Bladder microvascular endothelial cell (primary cell): ENCODE results near the gene ADGRG3. TPM values are rescaled to one million over a fixed set of nuclear protein-coding genes. Genes with fewer than 3 reads are reported as not detected.

ENCODE experiments used
- total RNA-seq: library from RNA; depleted of rRNA; stranded (reverse); fragments of >200 nt; gene quantifications from 2 replicates; pipeline ENCODE4 v1.2.3, GENCODE V29; 2014

Gene ADGRG3
- total RNA-seq, result 0.16 and 1.8 TPM in 2 replicates

GRCh38 chr16:57668263-57668571 lies at the start of gene ADGRG3:
ADGRG3 (plus strand) TSS chr16:57668306; CDS start chr16:57668348, 42 bp downstream.

DNA sequence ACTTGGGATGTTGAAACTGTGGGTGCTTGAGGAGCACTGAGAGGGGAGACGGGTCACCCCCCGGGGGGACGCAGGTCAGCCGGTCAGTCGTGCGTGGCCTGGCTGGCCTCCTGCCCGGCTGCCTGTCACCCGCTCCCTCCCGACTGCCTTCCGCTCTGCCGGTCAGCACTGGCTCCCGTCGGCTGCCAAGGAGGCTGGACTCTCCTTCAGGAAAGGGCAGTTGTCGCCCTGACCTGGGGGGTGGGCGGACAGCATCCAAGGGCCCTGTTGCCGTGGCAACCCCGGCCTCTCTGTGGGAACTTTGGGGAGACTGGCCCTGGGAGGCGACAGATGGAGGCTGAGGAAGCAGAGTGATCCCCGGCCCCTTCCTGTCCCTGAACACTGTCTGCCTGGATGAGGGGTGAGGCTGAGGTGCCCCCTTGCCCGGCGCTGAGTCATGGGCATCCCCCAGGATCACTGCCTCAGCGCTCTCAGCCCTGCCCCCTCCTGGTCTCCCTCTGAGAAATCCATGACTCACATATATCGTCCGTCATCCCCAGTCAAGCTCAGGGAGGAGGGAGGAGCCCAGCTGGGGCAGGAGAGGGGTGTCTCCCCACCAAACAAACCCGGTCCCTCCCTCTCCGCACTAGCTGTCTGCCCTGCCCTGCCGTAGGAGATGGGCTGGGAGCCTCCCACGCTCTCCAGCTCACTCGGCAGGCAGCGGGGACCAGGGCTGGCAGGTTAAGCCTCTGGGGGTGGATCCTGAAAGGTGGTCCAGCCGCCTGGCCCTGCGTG lies 39.9 kb upstream of the ADGRG3 start, which contains the start of gene ADGRG1:
ADGRG1 (plus strand) TSS at position 623 of the 774 bp plus-strand sequence. CDS start 21,658 bp downstream, outside the sequence.

GRCh38 chr16:57694725-57695679 lies 26.9 kb downstream of the ADGRG3 start, which contains the start of gene DRC7:
DRC7 (plus strand) TSS chr16:57694806; CDS start chr16:57697950, 3,144 bp downstream.

DNA sequence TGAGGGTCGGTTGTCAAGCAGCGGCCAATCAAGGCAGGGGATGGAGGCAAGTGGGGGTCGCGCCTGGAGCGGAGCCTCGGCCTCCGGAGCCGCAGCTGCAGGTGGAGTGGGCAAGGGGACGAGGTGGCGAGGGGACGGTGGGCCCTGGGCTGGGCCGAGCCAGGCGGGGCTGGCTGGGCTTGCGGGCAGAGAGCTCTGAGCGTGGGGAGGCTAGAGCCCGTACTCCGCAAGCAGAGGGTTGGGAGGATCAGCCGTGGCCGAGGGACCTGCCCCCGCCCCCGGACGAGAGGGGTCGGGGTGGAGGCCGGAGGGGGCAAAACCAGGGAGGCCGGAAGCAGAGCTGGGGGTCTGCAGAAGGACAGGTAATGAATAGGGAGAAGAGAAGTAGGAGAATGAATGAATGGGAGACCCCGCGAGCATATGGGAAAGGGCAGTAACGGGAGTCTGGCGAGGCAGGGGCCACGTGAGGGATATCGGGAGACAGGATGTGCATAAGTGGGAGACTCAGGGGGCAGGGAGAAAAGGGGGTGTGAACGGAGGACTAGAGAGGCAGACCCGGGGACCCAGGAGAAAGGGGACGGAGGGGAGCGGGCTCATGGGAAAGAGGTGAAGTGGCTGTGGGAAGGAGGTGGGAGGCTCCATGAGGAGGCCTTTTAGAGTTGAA lies 67.8 kb downstream of the ADGRG3 start, which contains the start of gene KATNB1:
KATNB1 (plus strand) TSS at position 16 of the 664 bp plus-strand sequence. CDS start 1,474 bp downstream, outside the sequence.

Other genes with a start within 250 kb of the ADGRG3 start
- gene CIAPIN1, start 220.9 kb upstream of the ADGRG3 start, total RNA-seq, result 81.4 and 88.7 TPM in 2 replicates
- gene COQ9, start 220.8 kb upstream of the ADGRG3 start, total RNA-seq, result 33.5 and 64.8 TPM in 2 replicates
- 77.7 and 111 TPM in 2 replicates for gene POLR2C, start 205.6 kb upstream of the ADGRG3 start, total RNA-seq
- gene DOK4, start 181.8 kb upstream of the ADGRG3 start, total RNA-seq, result 9.9 and 16.6 TPM in 2 replicates
- gene CCDC102A, start 131.7 kb upstream of the ADGRG3 start, total RNA-seq, result 11.7 and 20.0 TPM in 2 replicates
- not detected in 2 replicates for gene ADGRG5, start 125.7 kb upstream of the ADGRG3 start, total RNA-seq
- 30.1 and 33.0 TPM in 2 replicates for gene ADGRG1, start 39.7 kb upstream of the ADGRG3 start, total RNA-seq
- gene DRC7, start 26.5 kb downstream of the ADGRG3 start, total RNA-seq, result 0.25 TPM in 1 of 2 replicates, not detected in the other
- gene KATNB1, start 67.5 kb downstream of the ADGRG3 start, total RNA-seq, result 21.4 and 32.9 TPM in 2 replicates
- gene KIFC3, start 134.2 kb downstream of the ADGRG3 start, total RNA-seq, result 37.9 and 76.0 TPM in 2 replicates